Cardiac ventricle fibroblast (primary cell): ENCODE measurements around the gene KLHDC10. TPM values are rescaled to one million over a fixed set of nuclear protein-coding genes. Genes with fewer than 3 reads are reported as not detected.

Experiments used
- total RNA-seq: library from RNA; depleted of rRNA; stranded (reverse); fragments of >200 nt; gene quantifications from 2 replicates; pipeline ENCODE4 v1.2.3, GENCODE V29; 2015

KLHDC10 gene, protein sequence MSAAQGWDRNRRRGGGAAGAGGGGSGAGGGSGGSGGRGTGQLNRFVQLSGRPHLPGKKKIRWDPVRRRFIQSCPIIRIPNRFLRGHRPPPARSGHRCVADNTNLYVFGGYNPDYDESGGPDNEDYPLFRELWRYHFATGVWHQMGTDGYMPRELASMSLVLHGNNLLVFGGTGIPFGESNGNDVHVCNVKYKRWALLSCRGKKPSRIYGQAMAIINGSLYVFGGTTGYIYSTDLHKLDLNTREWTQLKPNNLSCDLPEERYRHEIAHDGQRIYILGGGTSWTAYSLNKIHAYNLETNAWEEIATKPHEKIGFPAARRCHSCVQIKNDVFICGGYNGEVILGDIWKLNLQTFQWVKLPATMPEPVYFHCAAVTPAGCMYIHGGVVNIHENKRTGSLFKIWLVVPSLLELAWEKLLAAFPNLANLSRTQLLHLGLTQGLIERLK
- 12.5 and 23.0 TPM in 2 replicates for total RNA-seq

DNA sequence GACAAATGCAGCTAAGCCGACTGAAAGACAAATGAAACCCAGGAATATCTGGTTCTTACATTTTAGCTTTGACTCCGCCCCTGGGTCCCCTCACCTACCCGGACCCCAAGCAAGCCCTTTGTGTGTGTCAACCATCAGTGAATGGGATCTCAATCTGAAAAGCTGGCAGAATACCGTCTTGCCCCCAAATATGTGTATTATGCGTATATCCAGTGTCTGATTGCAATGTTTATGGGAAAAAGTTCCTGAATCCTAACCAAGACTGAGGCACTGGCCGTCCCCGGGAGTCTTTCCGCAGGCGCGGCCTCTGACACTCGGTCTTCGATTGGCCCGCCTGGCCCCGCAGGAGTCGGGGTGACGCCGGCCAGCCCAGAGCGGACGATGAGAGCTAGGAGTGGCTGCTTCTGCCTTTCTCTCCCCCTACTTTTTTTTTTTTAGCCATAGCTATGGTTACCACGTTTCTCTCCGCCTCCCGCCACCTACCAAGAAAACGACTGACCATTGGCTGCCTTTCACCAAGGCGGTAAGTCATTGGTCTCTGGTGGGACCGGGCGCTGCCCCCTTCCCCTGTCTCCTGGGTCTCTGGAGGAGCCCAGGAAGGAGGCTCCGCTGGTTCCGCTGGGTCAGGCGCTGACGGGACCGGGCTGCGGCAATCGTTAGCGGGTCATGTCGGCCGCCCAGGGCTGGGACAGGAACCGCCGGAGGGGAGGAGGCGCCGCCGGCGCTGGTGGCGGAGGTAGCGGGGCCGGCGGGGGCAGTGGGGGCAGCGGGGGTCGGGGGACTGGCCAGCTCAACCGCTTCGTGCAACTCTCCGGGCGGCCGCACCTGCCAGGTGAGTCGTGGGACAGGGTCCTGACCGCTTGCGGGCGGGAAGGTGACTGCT lies at the start of gene KLHDC10:
Gene KLHDC10, plus strand, starts transcription at position 557 of the 883 bp plus-strand sequence. Its CDS starts 110 bp downstream, at position 667.

Other genes with a start within 250 kb of the KLHDC10 start
- 68.1 and 85.0 TPM in 2 replicates for gene UBE2H, start 117.6 kb upstream of the KLHDC10 start, total RNA-seq
- 10.2 and 12.2 TPM in 2 replicates for gene ZC3HC1, start 19.2 kb upstream of the KLHDC10 start, total RNA-seq
- gene TMEM209, start 134.9 kb downstream of the KLHDC10 start, total RNA-seq, result 7.1 and 11.3 TPM in 2 replicates
- not detected in 2 replicates for gene SSMEM1, start 137.3 kb downstream of the KLHDC10 start, total RNA-seq
- gene CPA2, start 196.3 kb downstream of the KLHDC10 start, total RNA-seq, result not detected in 2 replicates
- gene CPA4, start 222.6 kb downstream of the KLHDC10 start, total RNA-seq, result 1.3 and 2.6 TPM in 2 replicates